ENCODE data around the gene IBA57. TPM values are rescaled to one million over a fixed set of nuclear protein-coding genes. Genes with fewer than 3 reads are reported as not detected.

The IBA57 gene
- total and polyA plus RNA-seq, 2 donors: 1.7 to 4.2 TPM

- Histone ChIP-seq H3K4me3 (ENCODE audit: low read length in 2 of 2) (peak overlapping the region in 1 of 2 donors; percentile 14), H3K4me1 (ENCODE audit: control insufficient read depth in 2 of 2, insufficient read depth in 2 of 2, low read length in 2 of 2) (peaks cover 38 to 62% of the 10 kb centered on the region in 2 donors), H3K27me3 (ENCODE audit: control insufficient read depth in 2 of 2, insufficient read depth in 1 of 2, low read length in 1 of 2) (no peaks in the 10 kb centered on the region), H3K9me3 (ENCODE audit: control insufficient read depth in 2 of 2, insufficient read depth in 1 of 2, low read length in 1 of 2) (peaks cover 0 to 14% of the 10 kb centered on the region in 2 donors), H3K36me3 (ENCODE audit: control insufficient read depth in 2 of 2, insufficient read depth in 2 of 2, low read length in 1 of 2) (peaks cover 27 to 48% of the 10 kb centered on the region in 2 donors), H3K27ac (ENCODE audit: low read depth in 1 of 2, low read length in 1 of 2) (peak overlapping the region; percentile 62 to 100)
- WGBS: 17% methylated on average over 11 of the region's 11 CpGs
- DNase-seq (ENCODE audit: low read depth in 6 of 9, low spot score in 9 of 9): peak in 7 of 9 donors; percentile 60 to 90 (median 76)
Measured at GRCh38 chr1:228142701-228143136, 22.9 kb upstream of the IBA57 start.

DNA sequence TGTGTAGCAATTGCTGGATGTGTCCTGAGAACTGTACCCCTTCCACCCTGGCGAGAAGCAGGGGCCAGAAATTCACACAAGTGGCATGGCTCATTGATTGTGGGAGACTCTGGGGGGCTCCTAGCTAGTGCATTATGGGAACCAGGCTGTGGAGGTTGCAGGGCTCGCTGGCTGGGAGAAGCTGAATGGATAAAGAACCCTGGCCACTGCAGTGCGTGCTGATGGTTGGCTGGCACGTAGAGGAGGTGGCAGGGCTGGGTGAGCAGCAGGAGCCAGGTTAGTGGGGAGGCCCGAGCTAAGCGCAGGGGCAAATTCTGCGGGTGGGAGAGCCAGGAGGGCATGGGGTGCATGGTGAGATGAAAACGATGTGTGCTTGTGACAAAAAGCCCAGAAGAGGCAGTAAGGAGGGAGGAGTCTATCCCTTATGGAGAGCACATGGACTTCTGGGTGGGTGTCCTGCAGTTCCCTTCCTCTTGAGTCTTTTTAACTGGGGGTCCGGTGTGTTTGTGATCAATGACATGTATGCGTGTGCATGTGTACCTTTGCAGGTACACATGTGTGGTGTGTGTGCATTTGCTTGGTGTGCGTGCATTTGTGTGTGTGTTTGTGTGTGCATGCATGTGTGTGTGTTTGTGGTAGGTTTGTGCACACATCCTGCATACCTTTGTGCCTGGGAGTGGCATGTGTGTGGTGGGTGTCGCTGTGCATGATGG lies 22.0 kb upstream of the IBA57 start:
- Histone ChIP-seq H3K4me3 (ENCODE audit: low read length in 2 of 2) (no peak overlapping the region), H3K4me1 (ENCODE audit: control insufficient read depth in 2 of 2, insufficient read depth in 2 of 2, low read length in 2 of 2) (peaks cover 38 to 67% of the 10 kb centered on the region in 2 donors), H3K36me3 (ENCODE audit: control insufficient read depth in 2 of 2, insufficient read depth in 2 of 2, low read length in 1 of 2) (peaks cover 36 to 57% of the 10 kb centered on the region in 2 donors), H3K27ac (ENCODE audit: low read depth in 1 of 2, low read length in 1 of 2) (peak overlapping the region in 1 of 2 donors; percentile 100), H3K27me3 (ENCODE audit: control insufficient read depth in 2 of 2, insufficient read depth in 1 of 2, low read length in 1 of 2) (no peaks in the 10 kb centered on the region), H3K9me3 (ENCODE audit: control insufficient read depth in 2 of 2, insufficient read depth in 1 of 2, low read length in 1 of 2) (peaks cover 0 to 14% of the 10 kb centered on the region in 2 donors)
- no peak for DNase-seq (ENCODE audit: low read depth in 6 of 9, low spot score in 9 of 9)
- 97% methylated on average over 12 of the region's 12 CpGs for WGBS

DNA sequence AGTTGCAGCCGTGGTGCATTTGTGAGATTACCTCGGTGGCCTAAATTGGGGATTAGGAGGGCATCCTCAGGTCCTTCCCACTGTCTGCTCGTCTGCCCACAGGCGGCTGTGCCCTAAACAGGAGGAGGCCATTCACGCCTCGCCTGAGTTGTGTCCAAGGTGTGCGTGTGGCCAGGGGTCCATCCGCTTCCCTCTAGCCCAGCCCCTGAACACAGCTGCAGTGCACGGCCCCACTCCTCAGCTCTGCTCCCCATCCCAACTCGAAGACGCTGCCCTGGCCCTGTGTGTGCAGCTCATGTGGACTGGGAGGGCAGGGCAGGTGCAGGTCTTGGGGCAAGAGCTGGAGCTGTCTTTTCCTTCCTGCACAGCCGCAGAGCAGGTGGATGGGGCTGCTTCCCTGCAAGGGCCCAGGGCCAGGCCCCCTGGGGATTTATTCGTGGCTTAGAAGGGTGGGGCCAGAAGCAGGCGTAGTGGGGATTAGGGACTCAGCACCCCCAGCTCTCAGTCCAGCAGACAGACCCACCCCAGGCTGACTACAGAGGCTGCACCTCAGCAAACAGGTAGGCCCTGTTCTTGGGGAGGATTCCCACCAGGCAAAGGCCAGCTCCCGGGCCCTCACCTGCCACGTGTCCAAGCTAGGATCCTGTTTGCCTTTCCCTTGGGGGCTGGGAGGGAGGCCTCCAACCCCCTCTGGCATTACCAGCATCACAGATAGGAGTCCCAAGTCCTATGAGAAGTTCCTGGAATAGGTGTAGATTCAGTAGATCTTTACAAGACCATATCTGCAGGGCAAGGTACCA lies 21.2 kb upstream of the IBA57 start:
- Histone ChIP-seq H3K4me1 (ENCODE audit: control insufficient read depth in 2 of 2, insufficient read depth in 2 of 2, low read length in 2 of 2) (peaks cover 38 to 69% of the 10 kb centered on the region in 2 donors), H3K27me3 (ENCODE audit: control insufficient read depth in 2 of 2, insufficient read depth in 1 of 2, low read length in 1 of 2) (no peaks in the 10 kb centered on the region), H3K36me3 (ENCODE audit: control insufficient read depth in 2 of 2, insufficient read depth in 2 of 2, low read length in 1 of 2) (peaks cover 43 to 64% of the 10 kb centered on the region in 2 donors), H3K9me3 (ENCODE audit: control insufficient read depth in 2 of 2, insufficient read depth in 1 of 2, low read length in 1 of 2) (peaks cover 0 to 14% of the 10 kb centered on the region in 2 donors), H3K27ac (ENCODE audit: low read depth in 1 of 2, low read length in 1 of 2) (peak overlapping the region in 1 of 2 donors; percentile 55), H3K4me3 (ENCODE audit: low read length in 2 of 2) (no peak overlapping the region)
- DNase-seq (ENCODE audit: low read depth in 6 of 9, low spot score in 9 of 9): peak in 2 of 9 donors; percentile 44 to 67
- 65% methylated on average over 16 of the region's 16 CpGs for WGBS

- Histone ChIP-seq H3K36me3 (ENCODE audit: control insufficient read depth in 2 of 2, insufficient read depth in 2 of 2, low read length in 1 of 2) (peaks cover 49 to 70% of the 10 kb centered on the region in 2 donors), H3K27ac (ENCODE audit: low read depth in 1 of 2, low read length in 1 of 2) (peak overlapping the region in 1 of 2 donors; percentile 37)
- 97% methylated on average over 8 of the region's 8 CpGs for WGBS
Measured at GRCh38 chr1:228144993-228145343, 20.6 kb upstream of the IBA57 start.

DNA sequence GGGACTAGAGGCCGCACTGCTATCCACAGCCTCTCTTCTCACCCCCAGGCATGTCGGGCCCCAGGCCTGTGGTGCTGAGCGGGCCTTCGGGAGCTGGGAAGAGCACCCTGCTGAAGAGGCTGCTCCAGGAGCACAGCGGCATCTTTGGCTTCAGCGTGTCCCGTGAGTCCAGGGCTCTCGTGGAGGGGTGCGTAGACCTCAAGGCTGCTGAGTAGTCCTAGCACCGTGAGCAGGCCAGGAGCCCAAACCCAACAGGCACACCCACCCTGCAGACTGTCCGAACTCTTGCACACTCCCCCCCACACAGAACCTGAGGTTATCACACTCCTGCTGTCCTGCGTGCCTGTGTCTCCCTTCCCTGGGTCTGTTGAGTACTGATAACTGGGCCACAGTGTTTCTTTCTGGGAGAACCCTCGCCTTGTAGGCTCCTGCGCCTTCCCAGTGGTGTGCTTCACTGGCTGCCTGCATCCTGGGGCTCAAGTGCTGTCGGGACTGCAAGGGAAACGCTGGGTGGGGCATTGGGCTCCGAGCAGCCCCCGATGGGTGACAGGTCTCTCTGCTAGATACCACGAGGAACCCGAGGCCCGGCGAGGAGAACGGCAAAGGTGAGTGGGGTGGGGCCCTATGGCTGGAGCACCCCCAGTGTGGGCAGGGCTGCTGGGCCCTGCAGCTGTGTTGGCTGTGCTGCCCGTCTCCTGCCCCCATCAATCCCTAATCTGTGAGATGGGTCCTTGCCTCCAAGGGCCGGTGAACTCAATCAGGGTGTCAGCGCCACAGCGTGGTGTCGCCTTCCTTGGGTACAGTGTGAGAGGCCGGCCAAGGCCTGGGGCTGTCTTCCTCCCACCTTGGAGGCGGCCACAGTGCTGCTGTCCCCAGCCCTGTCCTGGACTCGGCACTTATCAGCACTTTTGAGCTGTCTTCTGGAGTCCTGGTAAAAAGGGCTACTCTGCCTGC lies 19.9 kb upstream of the IBA57 start:
- Histone ChIP-seq H3K27ac (ENCODE audit: low read depth in 1 of 2, low read length in 1 of 2) (no peak overlapping the region), H3K4me1 (ENCODE audit: control insufficient read depth in 2 of 2, insufficient read depth in 2 of 2, low read length in 2 of 2) (peaks cover 40 to 80% of the 10 kb centered on the region in 2 donors), H3K4me3 (ENCODE audit: low read length in 2 of 2) (no peak overlapping the region), H3K27me3 (ENCODE audit: control insufficient read depth in 2 of 2, insufficient read depth in 1 of 2, low read length in 1 of 2) (no peaks in the 10 kb centered on the region), H3K9me3 (ENCODE audit: control insufficient read depth in 2 of 2, insufficient read depth in 1 of 2, low read length in 1 of 2) (peaks cover 0 to 14% of the 10 kb centered on the region in 2 donors), H3K36me3 (ENCODE audit: control insufficient read depth in 2 of 2, insufficient read depth in 2 of 2, low read length in 1 of 2) (peaks cover 53 to 77% of the 10 kb centered on the region in 2 donors)
- no peak for DNase-seq (ENCODE audit: low read depth in 6 of 9, low spot score in 9 of 9)
- WGBS: 98% methylated on average over 31 of the region's 31 CpGs

More at GRCh38 chr1:228144993-228145343, 20.6 kb upstream of the IBA57 start:
- Histone ChIP-seq H3K4me1 (ENCODE audit: control insufficient read depth in 2 of 2, insufficient read depth in 2 of 2, low read length in 2 of 2) (peaks cover 38 to 72% of the 10 kb centered on the region in 2 donors), H3K9me3 (ENCODE audit: control insufficient read depth in 2 of 2, insufficient read depth in 1 of 2, low read length in 1 of 2) (peaks cover 0 to 14% of the 10 kb centered on the region in 2 donors), H3K4me3 (ENCODE audit: low read length in 2 of 2) (no peak overlapping the region), H3K27me3 (ENCODE audit: control insufficient read depth in 2 of 2, insufficient read depth in 1 of 2, low read length in 1 of 2) (no peaks in the 10 kb centered on the region)
- DNase-seq (ENCODE audit: low read depth in 6 of 9, low spot score in 9 of 9): no peak

GRCh38 chr1:228146417-228147150 lies 19.0 kb upstream of the IBA57 start:
- H3K9me3 ChIP-seq (ENCODE audit: control insufficient read depth in 2 of 2, insufficient read depth in 1 of 2, low read length in 1 of 2): peaks cover 0 to 14% of the 10 kb centered on the region in 2 donors
- H3K27ac ChIP-seq (ENCODE audit: low read depth in 1 of 2, low read length in 1 of 2): no peak overlapping the region
- H3K36me3 ChIP-seq (ENCODE audit: control insufficient read depth in 2 of 2, insufficient read depth in 2 of 2, low read length in 1 of 2): peaks cover 55 to 80% of the 10 kb centered on the region in 2 donors
- no peak for DNase-seq (ENCODE audit: low read depth in 6 of 9, low spot score in 9 of 9)
- peaks cover 38 to 82% of the 10 kb centered on the region in 2 donors for H3K4me1 ChIP-seq (ENCODE audit: control insufficient read depth in 2 of 2, insufficient read depth in 2 of 2, low read length in 2 of 2)
- H3K27me3 ChIP-seq (ENCODE audit: control insufficient read depth in 2 of 2, insufficient read depth in 1 of 2, low read length in 1 of 2): no peaks in the 10 kb centered on the region
- no peak overlapping the region for H3K4me3 ChIP-seq (ENCODE audit: low read length in 2 of 2)
- WGBS: 98% methylated on average over 18 of the region's 18 CpGs

- Histone ChIP-seq H3K4me1 (ENCODE audit: control insufficient read depth in 2 of 2, insufficient read depth in 2 of 2, low read length in 2 of 2) (peaks cover 31 to 80% of the 10 kb centered on the region in 2 donors), H3K36me3 (ENCODE audit: control insufficient read depth in 2 of 2, insufficient read depth in 2 of 2, low read length in 1 of 2) (peaks cover 61 to 79% of the 10 kb centered on the region in 2 donors), H3K9me3 (ENCODE audit: control insufficient read depth in 2 of 2, insufficient read depth in 1 of 2, low read length in 1 of 2) (peaks cover 0 to 9% of the 10 kb centered on the region in 2 donors), H3K27me3 (ENCODE audit: control insufficient read depth in 2 of 2, insufficient read depth in 1 of 2, low read length in 1 of 2) (no peaks in the 10 kb centered on the region), H3K4me3 (ENCODE audit: low read length in 2 of 2) (no peak overlapping the region), H3K27ac (ENCODE audit: low read depth in 1 of 2, low read length in 1 of 2) (no peak overlapping the region)
- no peak for DNase-seq (ENCODE audit: low read depth in 6 of 9, low spot score in 9 of 9)
- WGBS: 98% methylated on average over 20 of the region's 20 CpGs
Measured at GRCh38 chr1:228147151-228147693, 18.4 kb upstream of the IBA57 start.

- 98% methylated on average over 4 of the region's 4 CpGs for WGBS
- DNase-seq (ENCODE audit: low read depth in 6 of 9, low spot score in 9 of 9): no peak
Measured at GRCh38 chr1:228147768-228148167, 17.8 kb upstream of the IBA57 start.

More at GRCh38 chr1:228147768-228148167, 17.8 kb upstream of the IBA57 start:
- peaks cover 27 to 75% of the 10 kb centered on the region in 2 donors for H3K4me1 ChIP-seq (ENCODE audit: control insufficient read depth in 2 of 2, insufficient read depth in 2 of 2, low read length in 2 of 2)
- H3K9me3 ChIP-seq (ENCODE audit: control insufficient read depth in 2 of 2, insufficient read depth in 1 of 2, low read length in 1 of 2): peaks cover 0 to 4% of the 10 kb centered on the region in 2 donors
- no peak overlapping the region for H3K4me3 ChIP-seq (ENCODE audit: low read length in 2 of 2)
- no peaks in the 10 kb centered on the region for H3K27me3 ChIP-seq (ENCODE audit: control insufficient read depth in 2 of 2, insufficient read depth in 1 of 2, low read length in 1 of 2)
- H3K36me3 ChIP-seq (ENCODE audit: control insufficient read depth in 2 of 2, insufficient read depth in 2 of 2, low read length in 1 of 2): peaks cover 61 to 78% of the 10 kb centered on the region in 2 donors
- H3K27ac ChIP-seq (ENCODE audit: low read depth in 1 of 2, low read length in 1 of 2): no peak overlapping the region

Data from thymus (tissue), 11 donors.